GM12878 (cell line): ENCODE results near the gene PCSK1N.

Experiments
- EZH2 ChIP-seq: IDR thresholded peaks from 2 replicates; pipeline ENCODE4 v1.6.1; 2012; ENCODE audit warnings: low read depth, mild to moderate bottlenecking, control low read depth, inconsistent platforms, low read length, borderline replicate concordance; ENCODE audit not compliant: control insufficient read depth
- FOS ChIP-seq: IDR thresholded peaks from 3 replicates; pipeline ENCODE4 v1.6.1; 2011; ENCODE audit warnings: borderline replicate concordance; ENCODE audit not compliant: insufficient read length; ENCODE audit errors: extremely low read depth
- MYC ChIP-seq: IDR thresholded peaks from 2 replicates; pipeline ENCODE4 v1.6.1; 2011; ENCODE audit warnings: mild to moderate bottlenecking, low read length, moderate library complexity, inconsistent platforms; ENCODE audit not compliant: insufficient read depth, insufficient replicate concordance, insufficient read length, severe bottlenecking
- POLR2AphosphoS5 ChIP-seq: IDR thresholded peaks from 2 replicates; pipeline ENCODE4 v1.6.1; 2011; ENCODE audit warnings: mild to moderate bottlenecking, low read length, inconsistent platforms
- SIN3A ChIP-seq: IDR thresholded peaks from 2 replicates; pipeline ENCODE4 v1.6.1; 2012; ENCODE audit warnings: low read depth, low read length, improper control_type of control experiment
- ZBED1 ChIP-seq: IDR thresholded peaks from 2 replicates; pipeline ENCODE4 v1.6.1; 2016; ENCODE audit warnings: borderline replicate concordance
- ZNF274 ChIP-seq: IDR thresholded peaks from one replicate; pipeline ENCODE4 v1.8.0; 2011; ENCODE audit not compliant: insufficient read length, insufficient read depth
- TF ChIP-seq, protein P1 (sequence below): fragments of 450-650 bp; IDR thresholded peaks from 2 replicates; pipeline ENCODE4 v1.6.1; 2017; ENCODE audit warnings: mild to moderate bottlenecking
- TF ChIP-seq, protein P2 (sequence below): IDR thresholded peaks from 2 replicates; pipeline ENCODE4 v1.6.1; 2011; ENCODE audit warnings: low read depth, mild to moderate bottlenecking, low read length, moderate library complexity, borderline replicate concordance; ENCODE audit errors: extremely low read depth
- TF ChIP-seq, protein P3 (sequence below), 3 experiments: IDR thresholded peaks in 2 of 3; conservative IDR thresholded peaks in 1 of 3; 2 replicates each; pipeline ENCODE4 v1.5.1; 2011; ENCODE audit warnings: low read depth in 3 of 3, low read length in 3 of 3, mild to moderate bottlenecking in 3 of 3, control low read depth in 2 of 3, moderate library complexity in 2 of 3, inconsistent platforms in 1 of 3, mixed read lengths in 1 of 3; ENCODE audit not compliant: control insufficient read depth in 2 of 3, insufficient read depth in 1 of 3; ENCODE audit errors: extremely low read depth in 1 of 3
- TF ChIP-seq, protein P4 (sequence below): fragments of 450-650 bp; IDR thresholded peaks from 2 replicates; pipeline ENCODE4 v1.6.1; 2014; ENCODE audit warnings: mild to moderate bottlenecking
- TF ChIP-seq, protein P5 (sequence below): fragments of 450-650 bp; formaldehyde crosslinking; IDR thresholded peaks from 2 replicates; pipeline ENCODE4 v1.4.0; 2020; ENCODE audit warnings: mild to moderate bottlenecking, moderate library complexity
- TF ChIP-seq, protein P6 (sequence below): IDR thresholded peaks from 2 replicates; pipeline ENCODE4 v1.6.1; 2011; ENCODE audit warnings: mild to moderate bottlenecking, low read depth, low read length, moderate library complexity; ENCODE audit not compliant: insufficient replicate concordance
- TF ChIP-seq, protein P7 (sequence below): fragments of 450-650 bp; IDR thresholded peaks from 2 replicates; pipeline ENCODE4 v1.6.1; 2018; ENCODE audit warnings: borderline replicate concordance, mild to moderate bottlenecking; ENCODE audit not compliant: partially characterized antibody

DNA sequence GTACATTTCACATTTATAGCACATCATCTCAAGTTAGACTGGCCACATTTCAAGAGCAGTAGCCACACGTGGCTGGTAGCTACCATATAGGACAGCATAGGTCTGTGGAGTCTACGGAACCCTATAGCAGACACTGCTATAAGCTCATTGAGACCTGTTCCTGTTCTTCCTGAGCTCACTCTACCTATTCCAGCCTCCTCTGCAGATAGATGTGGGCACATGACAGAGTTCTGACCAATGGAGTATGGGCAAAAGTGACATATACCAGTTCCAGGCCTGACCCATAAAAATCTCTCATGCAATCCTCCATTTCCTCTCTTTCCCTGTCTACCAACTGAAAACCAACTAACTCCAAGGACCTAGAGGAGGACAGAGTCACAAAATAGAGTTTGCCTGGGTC is 37.1 kb downstream of the PCSK1N start:
- TF ChIP-seq SIN3A (no peak), POLR2AphosphoS5 (no peak), ZBED1 (no peak), EZH2 (no peak), MYC (no peak), ZNF274 (no peak), FOS (no peak)
- TF ChIP-seq, protein P1, sequence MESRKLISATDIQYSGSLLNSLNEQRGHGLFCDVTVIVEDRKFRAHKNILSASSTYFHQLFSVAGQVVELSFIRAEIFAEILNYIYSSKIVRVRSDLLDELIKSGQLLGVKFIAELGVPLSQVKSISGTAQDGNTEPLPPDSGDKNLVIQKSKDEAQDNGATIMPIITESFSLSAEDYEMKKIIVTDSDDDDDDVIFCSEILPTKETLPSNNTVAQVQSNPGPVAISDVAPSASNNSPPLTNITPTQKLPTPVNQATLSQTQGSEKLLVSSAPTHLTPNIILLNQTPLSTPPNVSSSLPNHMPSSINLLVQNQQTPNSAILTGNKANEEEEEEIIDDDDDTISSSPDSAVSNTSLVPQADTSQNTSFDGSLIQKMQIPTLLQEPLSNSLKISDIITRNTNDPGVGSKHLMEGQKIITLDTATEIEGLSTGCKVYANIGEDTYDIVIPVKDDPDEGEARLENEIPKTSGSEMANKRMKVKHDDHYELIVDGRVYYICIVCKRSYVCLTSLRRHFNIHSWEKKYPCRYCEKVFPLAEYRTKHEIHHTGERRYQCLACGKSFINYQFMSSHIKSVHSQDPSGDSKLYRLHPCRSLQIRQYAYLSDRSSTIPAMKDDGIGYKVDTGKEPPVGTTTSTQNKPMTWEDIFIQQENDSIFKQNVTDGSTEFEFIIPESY, result no peak
- TF ChIP-seq, protein P2, sequence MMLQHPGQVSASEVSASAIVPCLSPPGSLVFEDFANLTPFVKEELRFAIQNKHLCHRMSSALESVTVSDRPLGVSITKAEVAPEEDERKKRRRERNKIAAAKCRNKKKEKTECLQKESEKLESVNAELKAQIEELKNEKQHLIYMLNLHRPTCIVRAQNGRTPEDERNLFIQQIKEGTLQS, result no peak
- TF ChIP-seq, protein P3, sequence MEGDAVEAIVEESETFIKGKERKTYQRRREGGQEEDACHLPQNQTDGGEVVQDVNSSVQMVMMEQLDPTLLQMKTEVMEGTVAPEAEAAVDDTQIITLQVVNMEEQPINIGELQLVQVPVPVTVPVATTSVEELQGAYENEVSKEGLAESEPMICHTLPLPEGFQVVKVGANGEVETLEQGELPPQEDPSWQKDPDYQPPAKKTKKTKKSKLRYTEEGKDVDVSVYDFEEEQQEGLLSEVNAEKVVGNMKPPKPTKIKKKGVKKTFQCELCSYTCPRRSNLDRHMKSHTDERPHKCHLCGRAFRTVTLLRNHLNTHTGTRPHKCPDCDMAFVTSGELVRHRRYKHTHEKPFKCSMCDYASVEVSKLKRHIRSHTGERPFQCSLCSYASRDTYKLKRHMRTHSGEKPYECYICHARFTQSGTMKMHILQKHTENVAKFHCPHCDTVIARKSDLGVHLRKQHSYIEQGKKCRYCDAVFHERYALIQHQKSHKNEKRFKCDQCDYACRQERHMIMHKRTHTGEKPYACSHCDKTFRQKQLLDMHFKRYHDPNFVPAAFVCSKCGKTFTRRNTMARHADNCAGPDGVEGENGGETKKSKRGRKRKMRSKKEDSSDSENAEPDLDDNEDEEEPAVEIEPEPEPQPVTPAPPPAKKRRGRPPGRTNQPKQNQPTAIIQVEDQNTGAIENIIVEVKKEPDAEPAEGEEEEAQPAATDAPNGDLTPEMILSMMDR (IDR thresholded peaks at IDR 0.05 in 2 of 3, conservative IDR thresholded peaks at IDR 0.05 in 1 of 3; ENCODE audit: control insufficient read depth in 2 of 3, extremely low read depth in 1 of 3, insufficient read depth in 1 of 3, low read depth in 3 of 3, low read length in 3 of 3), result no peak
- TF ChIP-seq, protein P4, sequence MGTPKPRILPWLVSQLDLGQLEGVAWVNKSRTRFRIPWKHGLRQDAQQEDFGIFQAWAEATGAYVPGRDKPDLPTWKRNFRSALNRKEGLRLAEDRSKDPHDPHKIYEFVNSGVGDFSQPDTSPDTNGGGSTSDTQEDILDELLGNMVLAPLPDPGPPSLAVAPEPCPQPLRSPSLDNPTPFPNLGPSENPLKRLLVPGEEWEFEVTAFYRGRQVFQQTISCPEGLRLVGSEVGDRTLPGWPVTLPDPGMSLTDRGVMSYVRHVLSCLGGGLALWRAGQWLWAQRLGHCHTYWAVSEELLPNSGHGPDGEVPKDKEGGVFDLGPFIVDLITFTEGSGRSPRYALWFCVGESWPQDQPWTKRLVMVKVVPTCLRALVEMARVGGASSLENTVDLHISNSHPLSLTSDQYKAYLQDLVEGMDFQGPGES, result no peak
- TF ChIP-seq, protein P5, sequence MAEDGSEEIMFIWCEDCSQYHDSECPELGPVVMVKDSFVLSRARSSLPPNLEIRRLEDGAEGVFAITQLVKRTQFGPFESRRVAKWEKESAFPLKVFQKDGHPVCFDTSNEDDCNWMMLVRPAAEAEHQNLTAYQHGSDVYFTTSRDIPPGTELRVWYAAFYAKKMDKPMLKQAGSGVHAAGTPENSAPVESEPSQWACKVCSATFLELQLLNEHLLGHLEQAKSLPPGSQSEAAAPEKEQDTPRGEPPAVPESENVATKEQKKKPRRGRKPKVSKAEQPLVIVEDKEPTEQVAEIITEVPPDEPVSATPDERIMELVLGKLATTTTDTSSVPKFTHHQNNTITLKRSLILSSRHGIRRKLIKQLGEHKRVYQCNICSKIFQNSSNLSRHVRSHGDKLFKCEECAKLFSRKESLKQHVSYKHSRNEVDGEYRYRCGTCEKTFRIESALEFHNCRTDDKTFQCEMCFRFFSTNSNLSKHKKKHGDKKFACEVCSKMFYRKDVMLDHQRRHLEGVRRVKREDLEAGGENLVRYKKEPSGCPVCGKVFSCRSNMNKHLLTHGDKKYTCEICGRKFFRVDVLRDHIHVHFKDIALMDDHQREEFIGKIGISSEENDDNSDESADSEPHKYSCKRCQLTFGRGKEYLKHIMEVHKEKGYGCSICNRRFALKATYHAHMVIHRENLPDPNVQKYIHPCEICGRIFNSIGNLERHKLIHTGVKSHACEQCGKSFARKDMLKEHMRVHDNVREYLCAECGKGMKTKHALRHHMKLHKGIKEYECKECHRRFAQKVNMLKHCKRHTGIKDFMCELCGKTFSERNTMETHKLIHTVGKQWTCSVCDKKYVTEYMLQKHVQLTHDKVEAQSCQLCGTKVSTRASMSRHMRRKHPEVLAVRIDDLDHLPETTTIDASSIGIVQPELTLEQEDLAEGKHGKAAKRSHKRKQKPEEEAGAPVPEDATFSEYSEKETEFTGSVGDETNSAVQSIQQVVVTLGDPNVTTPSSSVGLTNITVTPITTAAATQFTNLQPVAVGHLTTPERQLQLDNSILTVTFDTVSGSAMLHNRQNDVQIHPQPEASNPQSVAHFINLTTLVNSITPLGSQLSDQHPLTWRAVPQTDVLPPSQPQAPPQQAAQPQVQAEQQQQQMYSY (CRISPR knock-in tag), result no peak
- TF ChIP-seq, protein P6, sequence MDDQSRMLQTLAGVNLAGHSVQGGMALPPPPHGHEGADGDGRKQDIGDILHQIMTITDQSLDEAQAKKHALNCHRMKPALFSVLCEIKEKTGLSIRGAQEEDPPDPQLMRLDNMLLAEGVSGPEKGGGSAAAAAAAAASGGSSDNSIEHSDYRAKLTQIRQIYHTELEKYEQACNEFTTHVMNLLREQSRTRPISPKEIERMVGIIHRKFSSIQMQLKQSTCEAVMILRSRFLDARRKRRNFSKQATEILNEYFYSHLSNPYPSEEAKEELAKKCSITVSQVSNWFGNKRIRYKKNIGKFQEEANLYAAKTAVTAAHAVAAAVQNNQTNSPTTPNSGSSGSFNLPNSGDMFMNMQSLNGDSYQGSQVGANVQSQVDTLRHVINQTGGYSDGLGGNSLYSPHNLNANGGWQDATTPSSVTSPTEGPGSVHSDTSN, result no peak
- TF ChIP-seq, protein P7, sequence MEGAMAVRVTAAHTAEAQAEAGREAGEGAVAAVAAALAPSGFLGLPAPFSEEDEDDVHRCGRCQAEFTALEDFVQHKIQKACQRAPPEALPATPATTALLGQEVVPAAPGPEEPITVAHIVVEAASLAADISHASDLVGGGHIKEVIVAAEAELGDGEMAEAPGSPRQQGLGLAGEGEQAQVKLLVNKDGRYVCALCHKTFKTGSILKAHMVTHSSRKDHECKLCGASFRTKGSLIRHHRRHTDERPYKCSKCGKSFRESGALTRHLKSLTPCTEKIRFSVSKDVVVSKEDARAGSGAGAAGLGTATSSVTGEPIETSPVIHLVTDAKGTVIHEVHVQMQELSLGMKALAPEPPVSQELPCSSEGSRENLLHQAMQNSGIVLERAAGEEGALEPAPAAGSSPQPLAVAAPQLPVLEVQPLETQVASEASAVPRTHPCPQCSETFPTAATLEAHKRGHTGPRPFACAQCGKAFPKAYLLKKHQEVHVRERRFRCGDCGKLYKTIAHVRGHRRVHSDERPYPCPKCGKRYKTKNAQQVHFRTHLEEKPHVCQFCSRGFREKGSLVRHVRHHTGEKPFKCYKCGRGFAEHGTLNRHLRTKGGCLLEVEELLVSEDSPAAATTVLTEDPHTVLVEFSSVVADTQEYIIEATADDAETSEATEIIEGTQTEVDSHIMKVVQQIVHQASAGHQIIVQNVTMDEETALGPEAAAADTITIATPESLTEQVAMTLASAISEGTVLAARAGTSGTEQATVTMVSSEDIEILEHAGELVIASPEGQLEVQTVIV, result no peak
